Measurements from ENCODE around the gene STAMBPL1.

STAMBPL1 gene

DNA sequence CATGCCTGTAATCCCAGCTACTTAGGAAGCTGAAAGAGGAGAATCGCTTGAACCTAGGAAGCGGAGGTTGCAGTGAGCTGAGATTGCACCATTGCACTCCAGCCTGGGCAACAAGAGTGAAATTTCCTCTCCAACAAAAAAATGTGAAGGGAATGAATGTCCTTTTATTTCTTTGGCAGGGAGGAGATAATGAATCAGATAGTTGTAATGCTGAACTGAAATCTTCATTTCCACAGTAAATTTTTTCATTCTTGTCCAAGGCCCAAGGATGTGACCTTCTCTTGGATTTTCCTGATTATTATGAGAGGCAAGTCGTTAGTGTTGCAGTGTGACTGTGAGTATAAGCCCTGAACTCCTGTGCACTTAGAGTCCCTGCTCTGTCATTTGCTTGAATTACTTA is 13.6 kb downstream of the STAMBPL1 start:
- DNase-seq (ENCODE audit: low spot score) = no peak

DNA sequence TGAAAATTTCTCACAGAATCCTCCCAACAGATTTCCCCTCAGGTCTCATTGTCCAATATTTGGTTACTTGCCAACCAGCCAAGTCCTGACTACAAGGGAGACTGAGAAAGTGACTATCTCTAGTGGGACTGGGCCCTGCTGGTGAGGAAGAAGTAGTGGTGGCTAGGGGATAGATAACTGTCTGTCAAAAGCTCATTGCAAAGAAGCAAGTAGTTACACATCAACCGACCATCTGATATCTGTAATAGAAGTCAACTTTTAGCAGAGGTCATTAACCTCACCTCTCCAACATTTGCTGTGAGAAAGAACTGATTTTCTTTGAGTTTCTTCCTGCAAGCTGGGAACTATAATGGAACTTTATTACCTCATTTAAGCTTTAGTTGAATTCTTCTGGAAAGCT is 15.2 kb downstream of the STAMBPL1 start:
- DNase-seq (ENCODE audit: low spot score) = no peak

- DNase-seq (ENCODE audit: low spot score) = no peak
Measured at GRCh38 chr10:88896372-88896993, 16.4 kb downstream of the STAMBPL1 start.

- no peak for DNase-seq (ENCODE audit: low spot score)
Measured at GRCh38 chr10:88896994-88897853, 17.2 kb downstream of the STAMBPL1 start.

- no peak for DNase-seq (ENCODE audit: low spot score)
Measured at GRCh38 chr10:88898727-88899126, 18.7 kb downstream of the STAMBPL1 start.

- DNase-seq (ENCODE audit: low spot score) = no peak
Measured at GRCh38 chr10:88899886-88900285, 19.8 kb downstream of the STAMBPL1 start.

DNA sequence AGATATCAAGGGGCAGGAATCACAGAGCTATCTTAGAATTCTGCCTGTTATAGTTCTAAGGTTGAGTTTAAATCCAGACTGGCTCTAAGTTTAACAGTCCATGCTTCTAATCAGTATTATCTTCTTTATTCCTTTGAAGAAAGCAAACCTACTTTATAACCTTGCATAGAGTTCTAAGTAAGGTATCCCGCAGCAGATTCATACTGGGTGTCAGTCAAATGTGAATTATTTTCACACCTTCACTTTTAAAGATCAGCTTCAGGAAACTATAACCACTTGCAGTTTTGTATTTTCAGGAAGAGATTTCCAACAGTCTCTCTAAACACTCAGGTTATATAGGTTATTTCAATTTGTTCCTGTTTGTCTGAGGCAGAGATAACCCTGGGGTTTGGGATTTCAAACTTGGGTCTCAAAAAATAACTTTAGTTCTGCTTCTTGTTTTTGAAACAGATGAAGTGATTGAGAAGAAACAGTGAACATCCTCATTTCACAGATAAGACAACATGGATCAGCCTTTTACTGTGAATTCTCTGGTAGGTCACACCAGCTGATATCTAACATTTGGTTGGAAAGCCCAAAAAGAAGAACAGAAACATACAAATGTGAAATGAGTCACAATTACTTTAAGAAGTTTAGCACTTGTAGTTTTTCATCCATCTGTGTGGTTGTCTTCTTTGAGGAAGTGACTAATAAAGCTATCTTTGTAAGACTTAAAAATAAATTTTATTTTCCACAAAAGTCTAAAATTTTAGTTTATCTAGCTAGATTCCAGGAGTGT is 21.4 kb downstream of the STAMBPL1 start:
- DNase-seq (ENCODE audit: low spot score) = no peak

DNA sequence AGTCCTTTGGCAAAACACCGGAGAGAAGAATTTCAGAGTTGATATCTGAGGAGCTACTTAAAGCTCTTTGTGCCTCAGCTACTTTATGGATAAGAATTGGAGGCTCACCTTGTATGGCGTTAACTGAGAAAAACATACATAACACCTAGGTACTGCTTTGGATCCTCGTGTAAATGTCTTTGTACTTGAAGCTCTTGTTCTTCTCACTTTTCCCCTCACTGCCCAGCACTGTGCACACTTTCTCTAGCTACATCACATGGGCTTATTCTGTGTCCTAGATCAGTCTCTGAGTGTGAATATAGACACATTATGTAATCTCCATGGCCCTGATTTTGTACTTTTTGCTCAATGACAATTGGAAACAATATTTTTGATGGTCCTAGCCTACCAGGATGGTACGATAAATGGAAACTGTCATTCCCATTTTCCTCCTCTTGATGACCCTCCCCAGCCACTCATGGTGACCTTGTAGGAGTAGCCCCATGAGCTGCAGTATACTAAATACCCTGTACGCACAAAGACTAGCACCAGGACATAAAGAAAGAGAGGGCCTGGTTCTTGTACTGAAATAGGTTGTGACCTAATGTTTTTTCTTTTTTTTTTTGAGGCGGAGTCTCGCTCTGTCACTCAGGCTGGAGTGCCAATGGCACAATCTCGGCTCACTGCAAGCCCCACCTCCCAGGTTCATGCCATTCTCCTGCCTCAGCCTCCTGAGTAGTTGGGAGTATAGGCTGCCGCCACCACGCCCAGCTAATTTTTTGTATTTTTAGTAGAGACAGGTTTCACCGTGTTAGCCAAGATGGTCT is 22.1 kb downstream of the STAMBPL1 start:
- no peak for DNase-seq (ENCODE audit: low spot score)

DNA sequence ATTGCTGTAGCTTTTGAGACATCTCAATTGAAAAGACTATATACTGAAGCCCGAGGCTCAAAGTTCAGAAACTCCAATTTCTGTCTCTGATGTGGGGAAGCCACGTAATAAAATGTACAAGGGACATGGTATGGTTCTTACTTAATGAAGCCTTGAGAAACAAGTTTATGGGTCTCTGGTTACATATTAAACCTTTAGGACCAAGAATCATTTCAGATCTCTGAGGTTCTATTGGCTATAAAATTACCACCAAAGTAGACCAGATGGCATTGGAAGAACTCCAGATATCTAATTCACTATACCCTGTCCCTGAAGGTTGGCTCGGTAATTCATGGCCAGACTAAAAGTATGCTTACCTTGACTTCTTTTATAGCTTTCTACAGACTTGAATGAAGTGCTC is 23.7 kb downstream of the STAMBPL1 start:
- DNase-seq (ENCODE audit: low spot score) = no peak

DNA sequence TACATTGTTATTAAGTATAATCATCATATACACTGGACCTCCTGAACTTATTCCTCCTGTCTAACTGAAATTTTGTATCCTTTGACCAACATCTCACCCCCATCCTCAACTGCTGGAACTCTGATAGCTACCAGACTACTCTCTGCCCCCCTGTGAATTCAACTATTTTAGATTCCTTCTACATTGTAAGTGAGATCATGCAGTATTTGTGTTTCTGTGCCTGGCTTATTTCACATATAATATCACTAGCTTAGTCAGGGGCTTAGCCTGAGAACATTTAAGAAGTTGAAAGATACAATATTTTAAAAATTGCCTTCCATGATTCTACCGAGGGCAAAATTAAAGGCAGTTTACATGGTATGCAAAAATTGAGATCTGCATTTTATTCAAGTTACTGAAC is 26.9 kb downstream of the STAMBPL1 start:
- DNase-seq (ENCODE audit: low spot score) = no peak

DNA sequence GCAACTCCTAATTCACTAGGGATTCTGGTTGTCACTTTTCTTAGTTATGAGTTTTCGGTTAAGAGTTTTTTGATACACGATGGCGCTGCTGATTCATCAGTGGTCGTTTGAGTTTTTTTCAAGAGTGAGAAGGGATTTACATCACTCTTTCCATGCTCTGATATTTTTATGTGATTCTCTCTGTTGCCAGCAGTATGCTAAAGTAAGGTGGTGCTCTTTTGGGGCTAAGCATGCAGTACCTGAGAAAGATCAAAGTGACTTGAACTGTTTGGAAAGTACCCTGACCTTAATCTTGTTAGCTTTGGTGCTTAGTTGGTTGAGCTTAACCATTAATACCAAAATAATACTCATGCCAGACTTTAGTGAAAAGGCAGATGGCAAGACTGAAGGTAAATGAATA is 28.1 kb downstream of the STAMBPL1 start:
- DNase-seq (ENCODE audit: low spot score) = no peak

DNA sequence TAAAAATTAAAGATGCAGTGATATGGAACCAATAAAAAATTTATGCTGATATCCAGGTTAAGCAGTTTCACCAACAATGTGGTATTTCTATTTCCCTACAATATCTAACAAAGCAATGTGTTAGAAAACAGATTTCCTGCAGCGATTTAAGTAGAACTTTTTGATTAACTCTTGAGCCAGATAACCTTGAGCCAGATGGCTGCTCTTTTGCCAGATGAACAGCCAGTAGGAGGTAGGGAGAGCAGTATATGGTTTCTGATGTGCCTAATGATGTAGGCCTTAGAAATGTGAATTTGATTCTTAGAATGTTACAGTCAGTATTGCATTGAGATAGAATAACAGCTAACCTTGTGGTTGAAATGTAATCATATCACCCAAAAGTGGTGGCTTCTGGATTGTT is 31.1 kb downstream of the STAMBPL1 start:
- no peak for DNase-seq (ENCODE audit: low spot score)

DNA sequence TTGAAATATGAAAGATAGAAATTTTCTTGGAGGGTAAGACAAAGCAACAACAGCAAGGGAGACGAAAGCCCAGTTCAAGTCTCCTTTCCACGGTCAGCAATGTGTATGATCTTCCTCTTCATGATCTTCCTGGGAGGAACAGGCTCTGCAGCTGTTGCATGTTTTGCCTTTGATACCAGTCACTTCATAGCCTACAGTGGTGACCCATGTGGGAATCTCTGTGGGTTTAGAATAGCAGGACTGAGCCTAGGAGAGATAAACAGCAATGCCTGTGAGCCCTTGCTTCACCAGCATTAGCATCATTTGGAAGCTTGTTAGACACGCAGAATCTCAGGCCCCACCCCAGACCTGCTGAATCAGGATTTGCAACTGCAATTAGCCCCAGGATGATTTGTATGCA is 31.8 kb downstream of the STAMBPL1 start:
- no peak for DNase-seq (ENCODE audit: low spot score)

DNA sequence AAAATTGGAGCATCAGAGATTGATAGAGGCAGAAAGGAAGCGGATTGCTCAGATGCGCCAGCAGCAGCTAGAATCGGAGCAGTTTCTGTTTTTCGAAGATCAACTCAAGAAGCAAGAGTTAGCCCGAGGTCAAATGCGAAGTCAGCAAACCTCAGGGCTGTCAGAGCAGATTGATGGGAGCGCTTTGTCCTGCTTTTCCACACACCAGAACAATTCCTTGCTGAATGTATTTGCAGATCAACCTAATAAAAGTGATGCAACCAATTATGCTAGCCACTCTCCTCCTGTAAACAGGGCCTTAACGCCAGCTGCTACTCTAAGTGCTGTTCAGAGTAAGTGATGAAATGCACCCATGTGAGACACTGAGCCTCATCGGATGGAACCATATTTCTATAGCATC is 33.1 kb downstream of the STAMBPL1 start:
- no peak for DNase-seq (ENCODE audit: low spot score)

GRCh38 chr10:88913788-88914187 is 33.7 kb downstream of the STAMBPL1 start:
- DNase-seq (ENCODE audit: low spot score) = no peak

DNA sequence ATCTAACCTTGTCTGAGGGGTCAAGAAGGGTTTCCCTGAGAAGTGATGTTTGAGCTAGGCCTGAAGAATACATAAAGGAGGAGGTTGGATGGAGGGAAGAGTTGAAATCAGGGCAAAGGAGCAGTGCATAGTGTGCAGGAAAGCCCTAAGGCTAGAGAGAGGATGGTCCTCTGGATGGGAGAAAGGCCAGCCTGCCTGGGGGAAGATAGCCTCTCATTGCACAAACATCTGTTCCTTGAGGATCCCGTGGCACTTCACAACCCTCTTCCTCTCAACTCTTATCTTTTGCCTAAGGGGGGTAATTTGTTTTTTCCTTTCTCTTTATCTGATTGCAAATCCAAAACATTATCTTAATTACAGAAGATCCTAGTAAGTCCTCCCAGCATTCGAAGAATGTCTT is 35.7 kb downstream of the STAMBPL1 start:
- DNase-seq (ENCODE audit: low spot score) = no peak

DNA sequence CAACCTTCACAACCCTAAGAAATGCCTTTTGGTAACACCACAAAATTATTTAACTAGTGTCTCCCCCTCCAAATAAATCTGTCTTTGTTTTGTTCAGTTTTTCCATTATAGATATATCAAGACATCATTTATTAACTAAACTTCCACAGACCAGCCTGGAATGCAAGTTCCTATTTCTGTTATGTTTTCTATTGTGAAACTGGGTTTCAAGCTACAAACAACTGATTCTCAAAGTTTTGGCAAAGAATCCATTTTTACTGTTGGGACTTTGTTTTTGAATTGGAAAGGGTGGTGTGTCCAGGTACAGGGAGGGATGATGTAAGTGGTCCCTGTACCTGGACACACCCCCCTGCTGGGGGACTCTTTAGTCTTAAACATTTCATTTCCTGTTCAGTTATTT is 36.2 kb downstream of the STAMBPL1 start:
- DNase-seq (ENCODE audit: low spot score) = no peak

DNA sequence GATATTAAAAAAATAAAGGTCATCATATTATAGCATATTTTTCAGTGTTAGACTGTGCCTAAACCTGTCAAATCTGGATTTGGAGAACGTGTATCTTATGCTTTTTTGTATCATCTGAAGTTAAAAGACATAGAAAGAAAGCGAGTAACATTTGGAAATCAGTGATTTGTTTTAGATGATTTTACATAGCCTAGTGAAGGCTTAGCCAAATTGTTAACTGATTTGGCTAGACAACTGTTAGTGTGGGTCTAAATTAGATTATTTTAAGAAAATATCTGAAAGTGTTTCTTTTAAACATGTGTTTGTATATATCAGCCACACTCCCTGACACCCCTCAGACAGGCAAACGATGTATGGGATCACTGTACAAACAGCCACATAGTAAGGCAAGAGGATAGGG is 36.9 kb downstream of the STAMBPL1 start:
- DNase-seq (ENCODE audit: low spot score) = no peak

DNA sequence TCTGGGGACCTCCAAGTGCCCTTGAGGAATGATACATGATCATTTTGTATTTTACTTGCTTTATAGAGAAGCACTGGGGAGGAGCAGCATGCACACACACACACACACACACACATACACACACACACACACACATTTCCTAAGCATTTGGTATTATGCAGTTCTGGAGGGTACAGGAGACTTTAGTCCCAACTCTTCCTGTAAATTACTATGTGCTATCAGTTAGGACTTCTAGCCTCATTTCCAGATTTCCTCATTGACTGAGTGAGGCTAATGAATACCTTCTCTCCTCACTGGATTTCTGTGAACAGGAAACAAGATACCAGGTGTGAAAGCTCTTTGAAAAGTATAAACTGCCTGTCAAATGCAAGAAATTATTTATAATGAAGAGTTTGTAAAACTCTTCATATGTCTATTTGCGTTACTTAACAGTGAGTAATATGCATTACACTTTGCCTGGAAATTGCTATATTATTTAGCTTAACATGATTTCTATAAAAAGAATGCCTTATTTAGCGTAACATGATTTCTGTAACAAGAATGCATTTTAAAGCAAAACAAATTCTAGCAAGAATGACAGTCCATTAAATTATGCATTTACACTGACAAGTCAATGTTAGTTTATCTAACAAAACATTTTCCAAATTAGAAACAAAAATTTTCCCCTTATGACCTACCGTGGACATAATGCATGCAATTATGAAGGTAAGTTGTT is 38.3 kb downstream of the STAMBPL1 start:
- no peak for DNase-seq (ENCODE audit: low spot score)

GRCh38 chr10:88919041-88919440 is 39.0 kb downstream of the STAMBPL1 start:
- no peak for DNase-seq (ENCODE audit: low spot score)

- no peak for DNase-seq (ENCODE audit: low spot score)
Measured at GRCh38 chr10:88920198-88920597, 40.2 kb downstream of the STAMBPL1 start.

Measured in hepatic stellate cell (primary cell).